ENCODE measurements around the gene TRPC1.

TRPC1 gene

GRCh38 chr3:142849148-142849547 lies 125.3 kb downstream of the TRPC1 start:
- DNase-seq (no peak), ATAC-seq (ENCODE audit: insufficient read depth, low read depth) (no peak)
- no peak overlapping the region for H2AFZ ChIP-seq (ENCODE audit: low read depth, low read length)
- H3K9me3 ChIP-seq (ENCODE audit: insufficient read depth, low read length, severe bottlenecking) = no peaks in the 10 kb centered on the region
- H4K20me1 ChIP-seq (ENCODE audit: insufficient read depth, low read length) = no peaks in the 10 kb centered on the region
- no peak for TF ChIP-seq CTCF (IDR thresholded peaks at IDR 0.05; ENCODE audit: borderline replicate concordance, extremely low read depth, low read length, poor library complexity, severe bottlenecking)
- no peak for TF ChIP-seq EZH2 (IDR thresholded peaks at IDR 0.05; ENCODE audit: borderline replicate concordance, low read depth, low read length, severe bottlenecking)
- H3K27me3 ChIP-seq (ENCODE audit: insufficient read depth, low read length, poor library complexity) = peaks cover 13% of the 10 kb centered on the region
- no peak overlapping the region for H3K4me3 ChIP-seq (ENCODE audit: low read depth in 1 of 2, low read length in 2 of 2)
- H3K27ac ChIP-seq (ENCODE audit: low read length) = no peak overlapping the region
- no peaks in the 10 kb centered on the region for H3K36me3 ChIP-seq (ENCODE audit: insufficient read depth, low read length)
- H3K4me1 ChIP-seq (ENCODE audit: insufficient read depth, low read length) = no peaks in the 10 kb centered on the region
- H3K9ac ChIP-seq (ENCODE audit: low read depth, low read length) = no peak overlapping the region
- H3K4me2 ChIP-seq (ENCODE audit: insufficient read depth, low read length) = no peak overlapping the region
- H3K79me2 ChIP-seq (ENCODE audit: insufficient read depth, low read length) = no peaks in the 10 kb centered on the region

- Histone ChIP-seq H3K27ac (ENCODE audit: low read length) (no peak overlapping the region), H3K4me1 (ENCODE audit: insufficient read depth, low read length) (no peaks in the 10 kb centered on the region), H3K4me3 (ENCODE audit: low read depth in 1 of 2, low read length in 2 of 2) (no peak overlapping the region), H3K9ac (ENCODE audit: low read depth, low read length) (no peak overlapping the region), H3K79me2 (ENCODE audit: insufficient read depth, low read length) (no peaks in the 10 kb centered on the region), H2AFZ (ENCODE audit: low read depth, low read length) (no peak overlapping the region), H3K9me3 (ENCODE audit: insufficient read depth, low read length, severe bottlenecking) (no peaks in the 10 kb centered on the region), H3K36me3 (ENCODE audit: insufficient read depth, low read length) (no peaks in the 10 kb centered on the region), H4K20me1 (ENCODE audit: insufficient read depth, low read length) (no peaks in the 10 kb centered on the region), H3K27me3 (ENCODE audit: insufficient read depth, low read length, poor library complexity) (peaks cover 15% of the 10 kb centered on the region), H3K4me2 (ENCODE audit: insufficient read depth, low read length) (no peak overlapping the region)
- TF ChIP-seq CTCF (IDR thresholded peaks at IDR 0.05; ENCODE audit: borderline replicate concordance, extremely low read depth, low read length, poor library complexity, severe bottlenecking) = no peak
- ATAC-seq (ENCODE audit: insufficient read depth, low read depth) (peak; percentile 49; the same call in 1 of the 3 replicates), DNase-seq (no peak)
Observed at GRCh38 chr3:142850395-142851023, 126.7 kb downstream of the TRPC1 start.

GRCh38 chr3:142852009-142852408 lies 128.2 kb downstream of the TRPC1 start:
- peaks cover 20% of the 10 kb centered on the region for H3K27me3 ChIP-seq (ENCODE audit: insufficient read depth, low read length, poor library complexity)
- no peak overlapping the region for H2AFZ ChIP-seq (ENCODE audit: low read depth, low read length)
- no peak overlapping the region for H3K27ac ChIP-seq (ENCODE audit: low read length)
- no peaks in the 10 kb centered on the region for H4K20me1 ChIP-seq (ENCODE audit: insufficient read depth, low read length)
- no peaks in the 10 kb centered on the region for H3K4me1 ChIP-seq (ENCODE audit: insufficient read depth, low read length)
- H3K79me2 ChIP-seq (ENCODE audit: insufficient read depth, low read length) = no peaks in the 10 kb centered on the region
- H3K4me2 ChIP-seq (ENCODE audit: insufficient read depth, low read length) = no peak overlapping the region
- H3K9me3 ChIP-seq (ENCODE audit: insufficient read depth, low read length, severe bottlenecking) = no peaks in the 10 kb centered on the region
- ATAC-seq (ENCODE audit: insufficient read depth, low read depth) = no peak
- no peak overlapping the region for H3K9ac ChIP-seq (ENCODE audit: low read depth, low read length)
- no peak overlapping the region for H3K4me3 ChIP-seq (ENCODE audit: low read depth in 1 of 2, low read length in 2 of 2)
- DNase-seq = no peak
- no peaks in the 10 kb centered on the region for H3K36me3 ChIP-seq (ENCODE audit: insufficient read depth, low read length)
- TF ChIP-seq CTCF (IDR thresholded peaks at IDR 0.05; ENCODE audit: borderline replicate concordance, extremely low read depth, low read length, poor library complexity, severe bottlenecking) (no peak), EZH2 (IDR thresholded peaks at IDR 0.05; ENCODE audit: borderline replicate concordance, low read depth, low read length, severe bottlenecking) (no peak)

Data from DND-41 (cell line).